A549 (cell line): ENCODE results near the gene MRPS16.

Source experiments
- BHLHE40 ChIP-seq: IDR thresholded peaks from 2 replicates; pipeline ENCODE4 v1.6.1; 2012; ENCODE audit warnings: low read depth, low read length, inconsistent platforms
- CEBPB ChIP-seq, 2 experiments: fragments of >200 bp in 1 of 2; sonication (Bioruptor Twin) in 1 of 2; formaldehyde crosslinking in 1 of 2; IDR thresholded peaks; 2 replicates each; pipeline ENCODE4 v1.6.1; 2012 to 2016
- CHD4 ChIP-seq: fragments of 200-600 bp; sonication (generic); IDR thresholded peaks from 2 replicates; pipeline ENCODE4 v1.6.1; 2016; ENCODE audit warnings: antibody characterized with exemption, mild to moderate bottlenecking, borderline replicate concordance
- HOXA7 ChIP-seq: fragments of 250-450 bp; sonication (Bioruptor Pico); IDR thresholded peaks from 2 replicates; pipeline ENCODE4 v1.5.0; 2020; ENCODE audit warnings: mild to moderate bottlenecking, moderate library complexity
- HOXB5 ChIP-seq: fragments of 250-450 bp; sonication (Bioruptor Pico); IDR thresholded peaks from 2 replicates; pipeline ENCODE4 v1.5.0; 2020; ENCODE audit warnings: mild to moderate bottlenecking, moderate library complexity
- JUN ChIP-seq, 2 experiments: fragments of >200 bp; sonication (Bioruptor Twin); formaldehyde crosslinking; IDR thresholded peaks; 2 replicates in 1 of 2; 3 replicates in 1 of 2; pipeline ENCODE4 v1.6.1; 2016 to 2017
- MYC ChIP-seq: IDR thresholded peaks from 2 replicates; pipeline ENCODE4 v1.6.1; 2012; ENCODE audit warnings: mild to moderate bottlenecking, inconsistent platforms, low read length, improper control_type of control experiment, borderline replicate concordance
- RFX5 ChIP-seq: fragments of 450-650 bp; IDR thresholded peaks from 2 replicates; pipeline ENCODE4 v1.7.1; 2014; ENCODE audit warnings: antibody characterized with exemption, mild to moderate bottlenecking, moderate library complexity
- SREBF2 ChIP-seq: fragments of 450-650 bp; IDR thresholded peaks from 2 replicates; pipeline ENCODE4 v1.6.1; 2014; ENCODE audit warnings: mild to moderate bottlenecking, moderate library complexity
- TF ChIP-seq, protein P1 (sequence below): fragments of >200 bp; sonication (Bioruptor Twin); formaldehyde crosslinking; IDR thresholded peaks from 3 replicates; pipeline ENCODE4 v1.6.1; 2016
- TF ChIP-seq, protein P2 (sequence below): IDR thresholded peaks from 2 replicates; pipeline ENCODE4 v1.6.1; 2012
- TF ChIP-seq, protein P3 (sequence below): fragments of >200 bp; sonication (Bioruptor Twin); formaldehyde crosslinking; IDR thresholded peaks from 3 replicates; pipeline ENCODE4 v1.5.1; 2016
- TF ChIP-seq, protein P4 (sequence below): fragments of 150-350 bp; IDR thresholded peaks from 2 replicates; pipeline ENCODE4 v1.6.1; 2014; ENCODE audit warnings: low read depth, mild to moderate bottlenecking, low read length

DNA sequence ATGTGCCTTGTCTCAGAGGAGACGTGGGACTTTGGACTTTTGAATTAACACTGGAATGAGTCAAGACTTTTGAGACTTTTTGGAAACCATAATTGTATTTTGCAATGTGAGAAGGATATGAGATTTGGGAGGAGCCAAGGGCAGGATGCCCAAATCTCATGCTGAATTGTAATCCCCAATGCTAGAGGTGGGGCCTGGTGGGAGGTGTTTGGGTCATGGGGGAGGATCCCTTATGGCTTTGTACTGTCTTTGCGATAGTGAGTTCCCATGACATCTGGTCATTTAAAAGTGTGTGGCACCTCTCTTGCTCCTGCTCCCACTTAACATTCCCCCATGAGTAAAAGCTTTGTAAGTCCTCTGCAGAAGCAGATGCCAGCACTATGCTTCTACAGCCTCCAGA, 44.6 kb downstream of the MRPS16 start:
- TF ChIP-seq HOXB5 (CRISPR knock-in tag) (no peak), JUN (IDR thresholded peaks at IDR 0.05) (no peak), HOXA7 (CRISPR knock-in tag) (no peak), CEBPB (IDR thresholded peaks at IDR 0.05) (no peak), CHD4 (no peak), BHLHE40 (no peak), MYC (no peak), SREBF2 (no peak), RFX5 (no peak)
- TF ChIP-seq, protein P1, sequence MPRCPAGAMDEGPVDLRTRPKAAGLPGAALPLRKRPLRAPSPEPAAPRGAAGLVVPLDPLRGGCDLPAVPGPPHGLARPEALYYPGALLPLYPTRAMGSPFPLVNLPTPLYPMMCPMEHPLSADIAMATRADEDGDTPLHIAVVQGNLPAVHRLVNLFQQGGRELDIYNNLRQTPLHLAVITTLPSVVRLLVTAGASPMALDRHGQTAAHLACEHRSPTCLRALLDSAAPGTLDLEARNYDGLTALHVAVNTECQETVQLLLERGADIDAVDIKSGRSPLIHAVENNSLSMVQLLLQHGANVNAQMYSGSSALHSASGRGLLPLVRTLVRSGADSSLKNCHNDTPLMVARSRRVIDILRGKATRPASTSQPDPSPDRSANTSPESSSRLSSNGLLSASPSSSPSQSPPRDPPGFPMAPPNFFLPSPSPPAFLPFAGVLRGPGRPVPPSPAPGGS: no peak
- TF ChIP-seq, protein P2, sequence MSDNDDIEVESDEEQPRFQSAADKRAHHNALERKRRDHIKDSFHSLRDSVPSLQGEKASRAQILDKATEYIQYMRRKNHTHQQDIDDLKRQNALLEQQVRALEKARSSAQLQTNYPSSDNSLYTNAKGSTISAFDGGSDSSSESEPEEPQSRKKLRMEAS: no peak
- TF ChIP-seq, protein P3, sequence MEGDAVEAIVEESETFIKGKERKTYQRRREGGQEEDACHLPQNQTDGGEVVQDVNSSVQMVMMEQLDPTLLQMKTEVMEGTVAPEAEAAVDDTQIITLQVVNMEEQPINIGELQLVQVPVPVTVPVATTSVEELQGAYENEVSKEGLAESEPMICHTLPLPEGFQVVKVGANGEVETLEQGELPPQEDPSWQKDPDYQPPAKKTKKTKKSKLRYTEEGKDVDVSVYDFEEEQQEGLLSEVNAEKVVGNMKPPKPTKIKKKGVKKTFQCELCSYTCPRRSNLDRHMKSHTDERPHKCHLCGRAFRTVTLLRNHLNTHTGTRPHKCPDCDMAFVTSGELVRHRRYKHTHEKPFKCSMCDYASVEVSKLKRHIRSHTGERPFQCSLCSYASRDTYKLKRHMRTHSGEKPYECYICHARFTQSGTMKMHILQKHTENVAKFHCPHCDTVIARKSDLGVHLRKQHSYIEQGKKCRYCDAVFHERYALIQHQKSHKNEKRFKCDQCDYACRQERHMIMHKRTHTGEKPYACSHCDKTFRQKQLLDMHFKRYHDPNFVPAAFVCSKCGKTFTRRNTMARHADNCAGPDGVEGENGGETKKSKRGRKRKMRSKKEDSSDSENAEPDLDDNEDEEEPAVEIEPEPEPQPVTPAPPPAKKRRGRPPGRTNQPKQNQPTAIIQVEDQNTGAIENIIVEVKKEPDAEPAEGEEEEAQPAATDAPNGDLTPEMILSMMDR: no peak
- TF ChIP-seq, protein P4, sequence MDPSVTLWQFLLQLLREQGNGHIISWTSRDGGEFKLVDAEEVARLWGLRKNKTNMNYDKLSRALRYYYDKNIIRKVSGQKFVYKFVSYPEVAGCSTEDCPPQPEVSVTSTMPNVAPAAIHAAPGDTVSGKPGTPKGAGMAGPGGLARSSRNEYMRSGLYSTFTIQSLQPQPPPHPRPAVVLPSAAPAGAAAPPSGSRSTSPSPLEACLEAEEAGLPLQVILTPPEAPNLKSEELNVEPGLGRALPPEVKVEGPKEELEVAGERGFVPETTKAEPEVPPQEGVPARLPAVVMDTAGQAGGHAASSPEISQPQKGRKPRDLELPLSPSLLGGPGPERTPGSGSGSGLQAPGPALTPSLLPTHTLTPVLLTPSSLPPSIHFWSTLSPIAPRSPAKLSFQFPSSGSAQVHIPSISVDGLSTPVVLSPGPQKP: no peak
